ENCODE measurements around the gene TM9SF1.

DNA sequence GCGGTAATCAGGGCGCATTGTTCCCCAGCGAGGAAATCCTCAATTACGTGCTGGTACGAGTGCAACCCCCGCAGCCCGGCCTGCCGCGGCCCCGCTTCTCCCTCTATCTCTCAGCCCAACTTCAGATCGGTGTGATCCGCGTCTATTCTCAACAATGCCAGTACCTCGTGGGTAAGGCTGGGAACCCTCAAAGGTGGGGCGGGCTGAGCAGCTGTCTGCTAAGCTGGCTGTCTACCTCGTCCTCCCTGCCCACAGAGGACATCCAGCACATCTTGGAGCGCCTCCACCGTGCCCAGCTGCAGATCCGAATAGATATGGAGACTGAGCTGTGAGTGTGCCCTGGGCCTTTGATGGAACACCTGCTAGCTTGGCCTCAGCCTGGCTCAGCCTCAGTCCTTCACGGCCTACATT, 22.4 kb downstream of the TM9SF1 start:
- TF ChIP-seq CTCF (IDR thresholded peaks at IDR 0.05; ENCODE audit: low read length) (no peak), EZH2 (optimal IDR thresholded peaks at IDR 0.05; ENCODE audit: low read depth, low read length) (no peak), EZH2phosphoT487 (IDR thresholded peaks at IDR 0.05; ENCODE audit: low read length) (no peak)
